ENCODE results near the gene MDFI. TPM values are rescaled to one million over a fixed set of nuclear protein-coding genes. Genes with fewer than 3 reads are reported as not detected.

MDFI gene
- total RNA-seq, 1 experiment from 2014 or later: 19.4 TPM

DNA sequence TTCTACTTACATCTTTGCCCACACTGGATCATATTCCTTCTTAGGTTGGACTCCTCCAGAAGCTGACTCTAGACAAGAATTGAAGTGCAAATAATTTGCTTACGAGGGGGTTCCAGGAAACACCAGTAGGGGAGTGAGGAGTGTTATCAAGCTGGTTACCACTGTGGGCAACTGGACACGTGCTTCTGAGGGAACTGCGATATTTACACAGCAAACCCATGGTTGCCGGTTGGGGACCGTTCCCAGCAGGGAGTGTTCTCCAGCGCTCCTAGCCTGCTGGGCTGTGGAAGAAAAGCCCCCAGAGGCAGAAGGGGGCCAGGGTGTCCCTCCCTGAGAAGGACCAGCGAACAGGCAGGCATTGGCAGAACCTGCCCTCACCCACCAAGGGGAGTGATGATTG lies 21.7 kb downstream of the MDFI start:
- no peak for TF ChIP-seq EZH2 (IDR thresholded peaks at IDR 0.05; ENCODE audit: low read depth)
- TF ChIP-seq, protein P1, sequence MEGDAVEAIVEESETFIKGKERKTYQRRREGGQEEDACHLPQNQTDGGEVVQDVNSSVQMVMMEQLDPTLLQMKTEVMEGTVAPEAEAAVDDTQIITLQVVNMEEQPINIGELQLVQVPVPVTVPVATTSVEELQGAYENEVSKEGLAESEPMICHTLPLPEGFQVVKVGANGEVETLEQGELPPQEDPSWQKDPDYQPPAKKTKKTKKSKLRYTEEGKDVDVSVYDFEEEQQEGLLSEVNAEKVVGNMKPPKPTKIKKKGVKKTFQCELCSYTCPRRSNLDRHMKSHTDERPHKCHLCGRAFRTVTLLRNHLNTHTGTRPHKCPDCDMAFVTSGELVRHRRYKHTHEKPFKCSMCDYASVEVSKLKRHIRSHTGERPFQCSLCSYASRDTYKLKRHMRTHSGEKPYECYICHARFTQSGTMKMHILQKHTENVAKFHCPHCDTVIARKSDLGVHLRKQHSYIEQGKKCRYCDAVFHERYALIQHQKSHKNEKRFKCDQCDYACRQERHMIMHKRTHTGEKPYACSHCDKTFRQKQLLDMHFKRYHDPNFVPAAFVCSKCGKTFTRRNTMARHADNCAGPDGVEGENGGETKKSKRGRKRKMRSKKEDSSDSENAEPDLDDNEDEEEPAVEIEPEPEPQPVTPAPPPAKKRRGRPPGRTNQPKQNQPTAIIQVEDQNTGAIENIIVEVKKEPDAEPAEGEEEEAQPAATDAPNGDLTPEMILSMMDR (conservative IDR thresholded peaks at IDR 0.05): no peak
- Histone ChIP-seq H3K79me2 (ENCODE audit: low read depth) (no peaks in the 10 kb centered on the region), H4K20me1 (ENCODE audit: insufficient read depth) (no peaks in the 10 kb centered on the region), H3K9me2 (ENCODE audit: insufficient read depth) (no peaks in the 10 kb centered on the region; the same call in 1 of the 2 replicates), H2AFZ (no peak overlapping the region), H3K27me3 (ENCODE audit: insufficient read depth, low read depth) (peaks cover 55% of the 10 kb centered on the region), H3K4me1 (replicated peaks; ENCODE audit: insufficient read depth) (no peaks in the 10 kb centered on the region), H3F3A (ENCODE audit: insufficient read depth, low read depth) (no peaks in the 10 kb centered on the region), H3K9me3 (ENCODE audit: insufficient read depth, low read depth) (no peaks in the 10 kb centered on the region), H3K27ac (no peak overlapping the region), H3K4me3 (no peak overlapping the region), H3K4me2 (no peak overlapping the region), H3K36me3 (ENCODE audit: low read depth) (no peaks in the 10 kb centered on the region)
- intact Hi-C loops (cut with micrococcal nuclease; ENCODE audit: unreplicated experiment): no loop called here
- CTCF ChIA-PET: interaction anchor here (0.7 kb wide), 1 partner anchor 198 kb away, joined by 4 read pairs; no protein-coding TSS in a partner anchor
- no peak for DNase-seq
- no TSS peak for BruUV-seq (replicated peaks)
- POLR2A ChIA-PET (ENCODE audit: unreplicated experiment): no interaction called here

DNA sequence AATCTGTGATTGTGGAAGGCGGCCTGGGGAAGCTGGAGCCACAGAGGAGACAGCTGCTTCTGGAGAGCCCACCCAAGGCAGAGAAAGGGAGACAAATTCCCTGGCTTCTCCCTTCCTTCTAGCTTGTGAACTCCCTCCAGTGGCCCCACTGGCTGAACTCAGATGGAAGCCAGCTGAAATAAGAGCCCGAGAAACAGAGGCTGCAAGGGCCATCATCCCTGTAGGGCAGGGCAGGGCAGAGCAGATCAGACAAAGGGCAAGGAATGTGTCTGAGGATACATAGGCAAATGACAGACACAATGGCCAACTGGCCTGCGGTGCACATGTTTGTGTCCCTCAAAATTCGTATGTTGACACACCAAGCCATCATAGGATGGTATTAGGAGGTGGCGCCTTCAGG lies 25.3 kb downstream of the MDFI start:
- H3K9me2 ChIP-seq (ENCODE audit: insufficient read depth): no peaks in the 10 kb centered on the region; the same call in 1 of the 2 replicates
- no peak overlapping the region for H2AFZ ChIP-seq
- intact Hi-C loops (cut with micrococcal nuclease; ENCODE audit: unreplicated experiment): no loop called here
- BruUV-seq (replicated peaks): no TSS peak
- no peaks in the 10 kb centered on the region for H4K20me1 ChIP-seq (ENCODE audit: insufficient read depth)
- H3K36me3 ChIP-seq (ENCODE audit: low read depth): no peaks in the 10 kb centered on the region
- H3K4me1 ChIP-seq (replicated peaks; ENCODE audit: insufficient read depth): no peaks in the 10 kb centered on the region
- no peak for DNase-seq
- no peaks in the 10 kb centered on the region for H3F3A ChIP-seq (ENCODE audit: insufficient read depth, low read depth)
- no peak for TF ChIP-seq EZH2 (IDR thresholded peaks at IDR 0.05; ENCODE audit: low read depth)
- TF ChIP-seq, protein P1 (conservative IDR thresholded peaks at IDR 0.05): no peak
- ChIA-PET CTCF (no interaction called here), POLR2A (ENCODE audit: unreplicated experiment) (no interaction called here)
- H3K27ac ChIP-seq: no peak overlapping the region
- H3K27me3 ChIP-seq (ENCODE audit: insufficient read depth, low read depth): peaks cover 70% of the 10 kb centered on the region
- H3K4me3 ChIP-seq: no peak overlapping the region
- H3K9me3 ChIP-seq (ENCODE audit: insufficient read depth, low read depth): no peaks in the 10 kb centered on the region
- no peaks in the 10 kb centered on the region for H3K79me2 ChIP-seq (ENCODE audit: low read depth)
- no peak overlapping the region for H3K4me2 ChIP-seq

DNA sequence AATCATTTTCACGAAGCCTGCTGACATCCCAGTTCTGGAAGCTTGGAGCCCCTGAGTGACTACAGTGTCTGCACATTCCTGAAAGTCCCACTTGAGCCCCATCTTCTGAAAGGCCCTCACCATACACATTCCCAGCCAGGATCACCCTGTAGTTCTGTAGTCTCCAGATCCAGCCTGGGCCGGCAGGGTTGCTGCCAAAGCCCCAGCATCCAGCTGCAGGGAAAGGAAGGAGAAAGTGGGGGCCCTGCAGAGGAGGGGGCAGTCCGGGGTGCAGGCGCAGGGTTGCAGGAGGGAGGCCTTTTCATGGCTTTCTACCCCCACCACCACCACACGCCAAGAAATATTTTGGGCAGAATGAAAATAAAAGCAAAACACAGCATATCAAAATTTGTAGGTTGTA lies 26.0 kb downstream of the MDFI start:
- ChIA-PET CTCF (no interaction called here), POLR2A (ENCODE audit: unreplicated experiment) (no interaction called here)
- DNase-seq: no peak
- Histone ChIP-seq H3F3A (ENCODE audit: insufficient read depth, low read depth) (no peaks in the 10 kb centered on the region), H3K4me2 (no peak overlapping the region), H3K4me3 (no peak overlapping the region), H4K20me1 (ENCODE audit: insufficient read depth) (no peaks in the 10 kb centered on the region), H3K9me3 (ENCODE audit: insufficient read depth, low read depth) (no peaks in the 10 kb centered on the region), H3K27ac (no peak overlapping the region), H2AFZ (no peak overlapping the region), H3K9me2 (ENCODE audit: insufficient read depth) (no peaks in the 10 kb centered on the region; the same call in 1 of the 2 replicates), H3K36me3 (ENCODE audit: low read depth) (no peaks in the 10 kb centered on the region), H3K79me2 (ENCODE audit: low read depth) (no peaks in the 10 kb centered on the region), H3K4me1 (replicated peaks; ENCODE audit: insufficient read depth) (no peaks in the 10 kb centered on the region), H3K27me3 (ENCODE audit: insufficient read depth, low read depth) (peaks cover 72% of the 10 kb centered on the region)
- no TSS peak for BruUV-seq (replicated peaks)
- no peak for TF ChIP-seq EZH2 (IDR thresholded peaks at IDR 0.05; ENCODE audit: low read depth)
- TF ChIP-seq, protein P1 (conservative IDR thresholded peaks at IDR 0.05): no peak
- intact Hi-C loops (cut with micrococcal nuclease; ENCODE audit: unreplicated experiment): no loop called here

Data from PC-9 (cell line).